GM19452 (cell line): Measurements from ENCODE around the gene QSOX2.

Experiments used
- ATAC-seq: cut with Tn5 transposase; IDR thresholded peaks from one replicate; pipeline ENCODE4 v1.9.1; 2021; ENCODE audit not compliant: unreplicated experiment

Gene QSOX2

GRCh38 chr9:136178773-136179075 is 66.9 kb downstream of the QSOX2 start:
- no peak for ATAC-seq

DNA sequence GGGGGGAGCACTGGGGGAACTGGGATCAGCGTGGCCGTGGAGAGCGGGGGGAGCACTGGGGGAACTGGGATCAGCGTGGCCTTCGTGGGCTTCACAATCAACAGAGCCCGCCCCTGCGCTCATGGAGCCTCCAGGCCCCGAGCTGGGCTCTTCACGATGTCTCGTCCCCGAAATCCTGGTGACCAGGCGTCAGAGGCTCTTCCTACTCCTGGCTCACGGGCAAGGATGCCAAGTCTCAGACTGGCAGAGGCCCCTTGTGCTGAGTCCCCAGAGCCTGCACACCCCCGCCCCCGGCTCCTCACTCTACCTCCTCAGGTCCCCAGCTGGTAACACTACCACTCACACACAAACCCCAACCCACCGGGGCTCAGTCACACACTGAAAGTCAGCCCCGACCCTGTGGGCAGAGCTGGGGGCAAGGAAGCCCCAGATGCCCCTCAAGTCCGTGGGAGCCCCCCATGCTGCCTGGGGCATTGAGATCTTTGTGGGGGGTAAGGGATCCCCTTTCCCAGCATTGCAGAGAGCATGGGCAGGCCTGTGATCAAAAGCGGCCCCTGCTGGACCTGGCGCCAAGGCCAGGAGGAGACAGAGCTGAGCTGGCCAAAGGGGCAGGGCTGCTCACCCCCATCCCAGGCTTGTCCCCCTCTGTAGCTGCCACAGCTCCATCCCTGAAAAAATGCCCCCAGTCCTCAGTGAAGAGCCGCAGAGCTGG is 67.4 kb downstream of the QSOX2 start:
- ATAC-seq: no peak

GRCh38 chr9:136177224-136177623 is 68.4 kb downstream of the QSOX2 start:
- ATAC-seq: no peak

DNA sequence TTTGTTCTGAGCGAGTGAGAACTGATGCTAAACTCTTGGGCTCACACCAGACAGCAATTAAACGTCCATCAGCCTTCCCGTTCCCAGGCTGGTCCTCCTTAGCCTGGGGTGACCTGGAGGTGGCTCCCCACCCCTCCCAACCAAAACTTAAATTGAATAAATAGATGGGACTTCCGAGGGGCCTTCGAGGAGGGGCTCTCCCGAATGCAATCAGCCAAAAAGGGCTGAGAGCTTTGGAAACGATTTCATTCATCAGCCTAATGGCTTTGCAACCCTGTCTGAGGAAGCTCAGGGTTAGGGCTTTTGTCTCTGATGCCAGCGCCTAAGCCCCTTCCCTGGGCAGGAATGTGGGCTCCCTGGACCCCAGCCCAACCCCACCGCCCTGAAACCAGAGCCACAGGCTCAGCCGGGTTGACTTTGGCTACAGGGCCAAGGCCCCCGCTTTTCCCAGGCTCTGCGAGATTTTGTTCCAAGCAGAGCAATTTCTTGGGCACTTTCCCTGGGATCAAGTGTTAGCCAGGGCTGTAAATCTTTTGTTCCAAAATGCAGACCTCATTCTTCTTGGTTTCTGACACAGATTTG is 69.9 kb downstream of the QSOX2 start:
- ATAC-seq: no peak

GRCh38 chr9:136174779-136175615 is 70.6 kb downstream of the QSOX2 start:
- ATAC-seq: no peak

DNA sequence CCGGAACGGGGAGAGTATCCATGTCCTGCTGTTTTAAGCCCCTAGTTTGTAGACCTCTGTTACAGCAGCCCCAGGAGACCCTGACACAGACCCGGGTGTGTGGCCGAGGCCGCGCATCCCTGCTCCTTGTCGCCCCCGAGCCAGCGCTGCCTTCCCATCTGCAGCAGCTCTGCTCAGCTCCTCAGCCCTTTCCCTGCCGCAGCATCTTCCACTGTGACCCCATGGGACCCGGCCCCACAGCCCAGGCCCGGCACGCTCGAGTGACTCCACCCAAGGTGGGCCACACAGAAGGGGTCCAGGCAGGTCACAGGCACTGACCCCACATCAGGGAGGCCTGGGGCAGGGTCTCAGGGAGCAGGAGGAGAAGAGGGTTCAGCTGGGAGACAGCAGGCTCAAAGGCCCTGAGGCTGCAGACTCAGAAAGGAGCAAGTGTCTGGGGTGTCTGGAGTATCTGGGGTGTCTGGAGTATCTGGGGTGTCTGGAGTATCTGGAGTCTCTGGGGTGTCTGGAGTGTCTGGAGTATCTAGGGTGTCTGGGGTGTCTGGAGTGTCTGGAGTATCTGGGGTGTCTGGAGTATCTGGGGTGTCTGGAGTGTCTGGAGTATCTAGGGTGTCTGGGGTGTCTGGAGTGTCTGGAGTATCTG is 71.8 kb downstream of the QSOX2 start:
- no peak for ATAC-seq

- ATAC-seq: no peak
Observed at GRCh38 chr9:136172412-136173079, 73.1 kb downstream of the QSOX2 start.

- ATAC-seq: no peak
Observed at GRCh38 chr9:136171801-136172411, 73.7 kb downstream of the QSOX2 start.

GRCh38 chr9:136171009-136171800 is 74.4 kb downstream of the QSOX2 start:
- no peak for ATAC-seq

DNA sequence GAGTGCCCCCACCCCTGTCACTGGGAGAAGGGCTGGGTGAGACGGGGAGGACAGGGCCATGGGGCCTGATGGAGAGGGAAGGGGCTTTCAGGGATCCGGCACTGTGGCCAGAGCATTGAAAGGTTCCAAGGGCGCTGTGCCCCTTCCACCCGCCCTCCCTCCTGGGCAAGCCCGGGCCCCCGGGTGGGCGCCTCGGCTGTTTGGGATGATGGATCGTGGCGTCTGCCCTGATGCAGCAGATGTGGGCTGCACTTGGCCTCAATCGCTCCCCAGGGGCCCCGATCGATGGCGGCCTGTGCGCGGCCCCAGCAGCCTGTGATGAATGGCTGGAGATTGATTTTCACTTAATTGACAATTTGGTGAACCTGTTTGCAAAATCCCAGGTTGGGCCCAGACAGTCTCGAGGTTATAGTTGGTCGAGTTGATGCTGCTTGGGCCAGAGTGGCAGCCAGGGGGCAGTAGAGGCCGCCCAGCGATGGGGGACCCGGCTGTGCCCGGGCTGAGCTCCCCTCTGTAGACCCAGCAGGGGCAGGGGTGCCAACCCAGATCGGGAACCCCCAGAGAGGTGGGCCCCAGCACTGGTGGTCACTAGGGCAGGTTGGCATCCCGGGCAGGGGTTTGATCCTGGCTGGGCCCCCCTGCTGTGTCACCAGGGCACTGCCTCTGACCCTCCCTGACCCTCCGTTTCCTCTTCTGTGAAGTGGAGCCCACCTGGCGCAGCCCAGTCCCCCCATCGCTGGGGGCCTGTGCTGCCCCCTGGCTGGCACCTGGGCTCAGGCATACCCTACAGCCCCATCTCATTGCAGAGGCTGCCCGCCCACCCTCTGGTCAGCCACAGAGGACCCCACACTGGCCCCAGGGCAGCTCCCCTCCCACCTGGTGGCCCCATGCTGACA is 75.4 kb downstream of the QSOX2 start:
- ATAC-seq: no peak

GRCh38 chr9:136169495-136169894 is 76.1 kb downstream of the QSOX2 start:
- no peak for ATAC-seq

DNA sequence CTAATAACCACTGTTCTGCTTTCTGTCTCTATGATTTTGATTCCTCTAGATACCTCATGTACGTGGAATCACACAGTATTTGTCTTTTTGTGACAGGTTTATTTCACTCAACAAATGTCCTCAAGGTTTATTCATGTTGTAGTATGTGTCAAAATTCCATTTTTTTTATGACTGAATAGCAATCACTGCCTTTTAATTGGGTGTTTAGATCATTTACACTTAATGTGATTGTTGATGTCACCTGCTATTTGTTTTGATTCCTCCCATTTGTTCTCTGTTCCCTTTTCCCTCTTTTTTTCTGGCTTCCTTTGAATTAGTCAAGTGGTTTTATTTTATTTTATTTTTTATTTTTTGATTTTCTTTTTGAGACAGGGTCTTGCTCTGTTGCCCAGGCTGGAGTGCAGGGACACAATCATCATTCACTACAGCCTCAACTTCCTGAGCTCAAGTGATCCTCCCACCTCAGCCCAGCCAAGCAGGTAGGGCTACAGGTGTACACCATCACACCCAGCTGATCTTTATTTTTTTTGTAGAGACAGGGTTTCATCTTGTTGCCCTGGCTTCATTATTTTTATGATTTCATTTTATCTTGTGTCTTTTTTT is 82.3 kb downstream of the QSOX2 start:
- no peak for ATAC-seq

- ATAC-seq: no peak
Observed at GRCh38 chr9:136160995-136161610, 84.5 kb downstream of the QSOX2 start.

- ATAC-seq: no peak
Observed at GRCh38 chr9:136160381-136160841, 85.2 kb downstream of the QSOX2 start.

GRCh38 chr9:136159851-136160250 is 85.8 kb downstream of the QSOX2 start:
- ATAC-seq: no peak

- no peak for ATAC-seq
Observed at GRCh38 chr9:136157477-136158265, 87.9 kb downstream of the QSOX2 start.
